Neutrophil (primary cell): ENCODE data around the gene LHX4.

Source experiments
- H3K27ac ChIP-seq: fragments of 200-600 bp; sonication (generic); 2 replicates; pipeline ENCODE4 v1.5.1; 2016; ENCODE audit warnings: mild to moderate bottlenecking, moderate library complexity
- H3K27me3 ChIP-seq: fragments of 200-600 bp; sonication (generic); 2 replicates; pipeline ENCODE4 v1.6.0; 2016; ENCODE audit warnings: mild to moderate bottlenecking
- H3K36me3 ChIP-seq: fragments of 200-600 bp; sonication (generic); 2 replicates; pipeline ENCODE4 v1.5.1; 2017
- H3K4me1 ChIP-seq, 2 experiments: fragments of 200-600 bp in 1 of 2; sonication (generic) in 1 of 2; 1 replicate in 1 of 2; 2 replicates in 1 of 2; pipeline versions ENCODE4 v1.5.1 to v1.6.1; 2013 to 2016; ENCODE audit warnings: low read depth in 1 of 2, low read length in 1 of 2, mild to moderate bottlenecking in 1 of 2, moderate library complexity in 1 of 2; ENCODE audit not compliant: control insufficient read depth in 1 of 2, insufficient read depth in 1 of 2
- H3K4me3 ChIP-seq, 2 experiments: fragments of 200-600 bp in 1 of 2; sonication (generic) in 1 of 2; 1 replicate in 1 of 2; 2 replicates in 1 of 2; pipeline ENCODE4 v1.5.1; 2013 to 2016; ENCODE audit warnings: low read depth in 1 of 2, low read length in 1 of 2, mild to moderate bottlenecking in 1 of 2, moderate library complexity in 1 of 2
- H3K9me3 ChIP-seq: fragments of 200-600 bp; sonication (generic); 2 replicates; pipeline ENCODE4 v1.5.1; 2016
- TF ChIP-seq, protein P1 (sequence below): fragments of 200-600 bp; sonication (generic); IDR thresholded peaks from 2 replicates; pipeline ENCODE4 v1.5.1; 2016; ENCODE audit warnings: antibody characterized with exemption

LHX4 gene

DNA sequence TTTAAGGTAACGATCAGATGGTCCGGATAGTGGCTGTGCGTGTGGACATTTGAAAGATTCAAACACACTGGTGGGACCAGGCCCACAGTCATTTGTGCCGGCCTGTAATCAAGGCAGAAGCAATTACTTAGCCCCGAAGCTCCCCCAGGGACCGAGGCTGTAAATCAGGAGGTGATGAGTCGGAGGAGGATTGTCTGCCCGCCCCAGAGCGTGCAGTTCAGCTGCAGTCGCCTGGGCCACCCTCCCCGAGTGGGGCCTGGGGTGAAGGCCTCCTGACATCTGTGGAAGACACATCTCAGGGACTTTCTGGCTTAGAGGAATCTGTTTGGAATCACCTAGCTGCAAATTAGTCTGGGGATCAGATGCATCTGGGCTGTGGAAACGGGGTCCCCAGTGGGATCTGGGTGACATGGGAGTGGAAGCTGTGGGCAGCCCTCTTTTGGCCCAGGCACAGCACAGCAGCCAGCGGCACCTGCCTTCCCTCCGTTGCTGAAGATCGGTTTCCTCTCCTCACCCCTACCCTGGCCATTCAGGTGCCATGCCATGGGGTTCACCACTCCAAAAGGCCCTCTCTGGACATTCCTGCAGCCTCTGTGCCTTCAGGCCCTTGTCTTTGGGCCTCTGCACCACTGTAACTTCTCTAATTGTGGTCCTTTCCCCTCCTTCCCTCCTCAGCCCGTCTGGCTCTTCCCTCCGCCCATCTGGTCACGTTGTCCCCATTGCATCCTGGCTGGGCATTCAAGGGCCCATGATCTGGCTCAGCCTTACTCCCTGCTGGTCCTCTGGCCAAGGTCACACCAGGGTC is 25.7 kb downstream of the LHX4 start:
- H3K27ac ChIP-seq, result no peak overlapping the region

DNA sequence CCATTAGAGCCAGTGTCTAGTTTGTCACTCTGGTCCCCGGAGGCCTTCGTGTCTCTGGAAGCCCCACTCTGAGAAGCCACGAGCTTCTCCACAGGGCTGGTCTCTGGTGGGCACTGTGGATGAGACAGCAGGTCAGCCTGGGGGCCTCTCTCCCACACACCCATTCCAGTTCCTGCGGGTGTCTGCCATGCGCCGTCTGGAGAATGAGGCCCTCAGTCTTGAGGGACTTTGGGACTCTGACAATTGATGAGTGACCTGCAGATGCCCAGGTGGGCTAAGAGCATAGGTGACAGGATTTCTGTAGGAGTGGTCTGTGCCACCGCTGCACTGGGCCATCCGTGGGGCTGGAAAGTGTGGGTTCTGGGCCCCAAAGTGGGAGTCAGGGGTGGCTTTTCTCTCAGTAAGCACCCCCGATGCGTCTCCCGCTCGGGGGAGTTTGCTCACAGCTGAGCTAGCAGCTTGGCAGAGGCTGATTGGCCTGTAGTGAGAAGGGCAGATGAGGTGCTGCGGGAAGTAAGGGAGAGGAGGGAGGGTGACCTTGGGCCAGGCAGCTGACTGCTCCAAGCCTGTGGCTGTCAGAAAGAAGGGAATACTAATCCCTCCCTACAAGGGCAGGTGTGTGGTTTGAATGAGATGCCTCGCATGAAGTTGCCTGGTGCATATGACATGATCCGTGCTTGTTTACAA is 26.4 kb downstream of the LHX4 start:
- TF ChIP-seq, protein P1, sequence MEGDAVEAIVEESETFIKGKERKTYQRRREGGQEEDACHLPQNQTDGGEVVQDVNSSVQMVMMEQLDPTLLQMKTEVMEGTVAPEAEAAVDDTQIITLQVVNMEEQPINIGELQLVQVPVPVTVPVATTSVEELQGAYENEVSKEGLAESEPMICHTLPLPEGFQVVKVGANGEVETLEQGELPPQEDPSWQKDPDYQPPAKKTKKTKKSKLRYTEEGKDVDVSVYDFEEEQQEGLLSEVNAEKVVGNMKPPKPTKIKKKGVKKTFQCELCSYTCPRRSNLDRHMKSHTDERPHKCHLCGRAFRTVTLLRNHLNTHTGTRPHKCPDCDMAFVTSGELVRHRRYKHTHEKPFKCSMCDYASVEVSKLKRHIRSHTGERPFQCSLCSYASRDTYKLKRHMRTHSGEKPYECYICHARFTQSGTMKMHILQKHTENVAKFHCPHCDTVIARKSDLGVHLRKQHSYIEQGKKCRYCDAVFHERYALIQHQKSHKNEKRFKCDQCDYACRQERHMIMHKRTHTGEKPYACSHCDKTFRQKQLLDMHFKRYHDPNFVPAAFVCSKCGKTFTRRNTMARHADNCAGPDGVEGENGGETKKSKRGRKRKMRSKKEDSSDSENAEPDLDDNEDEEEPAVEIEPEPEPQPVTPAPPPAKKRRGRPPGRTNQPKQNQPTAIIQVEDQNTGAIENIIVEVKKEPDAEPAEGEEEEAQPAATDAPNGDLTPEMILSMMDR, result no peak
- peaks cover 13 to 14% of the 10 kb centered on the region in 2 experiments for H3K4me1 ChIP-seq
- H3K36me3 ChIP-seq, result no peaks in the 10 kb centered on the region
- H3K27ac ChIP-seq, result no peak overlapping the region
- peaks cover 22% of the 10 kb centered on the region for H3K27me3 ChIP-seq
- no peak overlapping the region for H3K4me3 ChIP-seq
- no peaks in the 10 kb centered on the region for H3K9me3 ChIP-seq

More for the DNA sequence above, 25.7 kb downstream of the LHX4 start:
- no peak overlapping the region for H3K4me3 ChIP-seq
- H3K9me3 ChIP-seq, result no peaks in the 10 kb centered on the region
- TF ChIP-seq, protein P1, result no peak
- peaks cover 13 to 14% of the 10 kb centered on the region in 2 experiments for H3K4me1 ChIP-seq
- no peaks in the 10 kb centered on the region for H3K36me3 ChIP-seq
- peaks cover 20% of the 10 kb centered on the region for H3K27me3 ChIP-seq

DNA sequence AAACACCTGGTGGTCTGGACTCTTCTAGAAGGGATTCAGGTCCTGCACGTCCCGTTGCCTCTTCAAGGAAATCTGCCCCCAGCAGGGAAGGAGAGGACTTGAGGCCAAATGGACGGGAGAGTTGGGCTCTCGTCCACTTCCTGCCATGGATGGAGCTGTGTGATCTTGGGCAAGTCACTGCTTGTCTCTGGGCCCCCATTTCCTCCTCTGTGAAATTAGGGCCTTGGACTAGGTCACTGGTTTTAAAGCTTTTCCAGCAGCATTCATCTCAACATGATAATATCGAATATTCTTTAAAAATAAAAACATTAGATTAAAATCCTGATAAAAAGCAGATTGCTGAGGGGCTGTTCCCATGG is 26.9 kb downstream of the LHX4 start:
- H3K27ac ChIP-seq, result no peak overlapping the region
- no peaks in the 10 kb centered on the region for H3K36me3 ChIP-seq
- peaks cover 27% of the 10 kb centered on the region for H3K27me3 ChIP-seq
- TF ChIP-seq, protein P1, result no peak
- H3K9me3 ChIP-seq, result no peaks in the 10 kb centered on the region
- H3K4me3 ChIP-seq, result no peak overlapping the region
- peaks cover 13 to 14% of the 10 kb centered on the region in 2 experiments for H3K4me1 ChIP-seq

DNA sequence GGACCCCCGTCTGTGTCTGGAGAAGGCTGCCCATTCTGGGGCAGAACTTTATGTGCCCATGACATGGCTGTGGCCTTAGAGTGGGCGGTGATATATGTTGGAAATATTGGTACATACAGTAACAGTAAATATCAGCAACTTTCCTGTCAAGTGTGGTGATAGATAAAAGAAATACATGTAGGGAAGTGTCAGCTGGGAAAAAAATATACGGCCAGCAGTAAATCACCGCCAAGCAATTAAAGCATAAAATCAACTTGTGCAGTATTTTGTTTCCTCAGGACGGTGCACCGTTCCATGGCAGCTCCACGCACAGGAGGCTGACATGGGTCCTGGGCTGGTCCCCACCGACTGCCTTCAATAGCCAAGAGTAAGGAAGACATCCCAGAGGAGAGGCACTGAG is 27.4 kb downstream of the LHX4 start:
- TF ChIP-seq, protein P1, result no peak
- peaks cover 30% of the 10 kb centered on the region for H3K27me3 ChIP-seq
- H3K36me3 ChIP-seq, result no peaks in the 10 kb centered on the region
- no peak overlapping the region for H3K4me3 ChIP-seq
- H3K27ac ChIP-seq, result no peak overlapping the region
- H3K4me1 ChIP-seq, result peaks cover 9% of the 10 kb centered on the region in 2 experiments
- H3K9me3 ChIP-seq, result no peaks in the 10 kb centered on the region

DNA sequence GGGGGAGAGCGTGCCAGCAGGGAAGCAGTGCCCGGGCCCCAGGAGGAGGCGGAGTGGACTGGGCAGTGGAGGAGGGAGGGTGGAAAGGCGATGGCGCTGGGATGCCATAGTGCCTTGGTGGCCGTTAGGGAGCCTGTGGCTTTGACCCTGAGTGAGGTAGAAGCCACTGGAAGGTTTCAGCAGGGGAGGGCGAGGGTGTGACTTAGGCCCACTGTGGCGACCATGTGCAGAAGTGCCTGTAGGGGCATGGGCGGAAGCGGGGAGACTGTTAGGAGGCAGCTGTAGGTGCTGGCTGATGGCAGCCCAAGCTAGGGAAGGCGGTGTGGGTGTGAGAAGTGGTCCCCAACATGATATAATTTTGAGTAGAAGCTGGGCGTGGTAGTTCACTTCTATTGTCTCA is 28.2 kb downstream of the LHX4 start:
- Histone ChIP-seq H3K4me1 (peaks cover under 1 to 1% of the 10 kb centered on the region in 2 experiments), H3K36me3 (no peaks in the 10 kb centered on the region), H3K27me3 (peaks cover 38% of the 10 kb centered on the region), H3K9me3 (no peaks in the 10 kb centered on the region), H3K4me3 (no peak overlapping the region), H3K27ac (no peak overlapping the region)
- TF ChIP-seq, protein P1, result no peak
